ENCODE data around the gene CFAP43. TPM values are rescaled to one million over a fixed set of nuclear protein-coding genes. Genes with fewer than 3 reads are reported as not detected.
A peak's percentile ranks its signal among the peaks of the same experiment; 100 is the strongest.

The CFAP43 gene
- total RNA-seq, 1 donor from 2014 or later: not detected

GRCh38 chr10:104232613-104233102, 494 bp upstream of the CFAP43 start:
- CTCF ChIA-PET: interaction anchor here (1.4 kb wide), 1 partner anchor 41 kb away, joined by 3 read pairs; no protein-coding TSS in a partner anchor
- Mint-ChIP-seq H3K4me3 (peak overlapping the region; percentile 83), H3K36me3 (ENCODE audit: low read depth) (no peaks in the 10 kb centered on the region), H3K9me3 (peaks cover 10% of the 10 kb centered on the region), H3K27me3 (peaks cover 20% of the 10 kb centered on the region), H3K27ac (no peak overlapping the region), H3K4me1 (peaks cover 12% of the 10 kb centered on the region)
- POLR2A ChIA-PET: interaction anchor here (0.6 kb wide), 1 partner anchor 316 kb away, joined by 5 read pairs; no protein-coding TSS in a partner anchor
- intact Hi-C loops (cut with micrococcal nuclease): loop anchor here (1.0 kb wide), 5 partner anchors 22 to 314 kb away; partner anchors contain the start of genes CFAP58, GSTO1, GSTO2 and STN1
- no peak for TF ChIP-seq CTCF (IDR thresholded peaks at IDR 0.05)
- ATAC-seq (ENCODE audit: low read depth) (peak; percentile 19), DNase-seq (no peak)

- DNase-seq (no peak), ATAC-seq (ENCODE audit: low read depth) (no peak)
- CTCF ChIA-PET: interaction anchor here (0.7 kb wide), 1 partner anchor 535 kb away, joined by 4 read pairs; no protein-coding TSS in a partner anchor
- Mint-ChIP-seq H3K4me3 (no peak overlapping the region), H3K27me3 (peaks cover 9% of the 10 kb centered on the region), H3K27ac (no peak overlapping the region), H3K36me3 (ENCODE audit: low read depth) (no peaks in the 10 kb centered on the region), H3K4me1 (peaks cover 12% of the 10 kb centered on the region), H3K9me3 (peaks cover 4% of the 10 kb centered on the region)
- POLR2A ChIA-PET: interaction anchor here (1.0 kb wide), 1 partner anchor 36 kb away, joined by 4 read pairs; no protein-coding TSS in a partner anchor
- no peak for TF ChIP-seq CTCF (IDR thresholded peaks at IDR 0.05)
- intact Hi-C loops (cut with micrococcal nuclease): no loop called here
Observed at GRCh38 chr10:104230490-104230889, 1.7 kb downstream of the CFAP43 start.

- intact Hi-C loops (cut with micrococcal nuclease): no loop called here
- Mint-ChIP-seq H3K4me3 (no peak overlapping the region), H3K36me3 (ENCODE audit: low read depth) (no peaks in the 10 kb centered on the region), H3K27ac (no peak overlapping the region), H3K4me1 (no peaks in the 10 kb centered on the region), H3K9me3 (no peaks in the 10 kb centered on the region), H3K27me3 (peaks cover 17% of the 10 kb centered on the region)
- ChIA-PET POLR2A (interaction anchor here (1.1 kb wide), 1 partner anchor 103 kb away, joined by 3 read pairs; no protein-coding TSS in a partner anchor), CTCF (no interaction called here)
- no peak for TF ChIP-seq CTCF (IDR thresholded peaks at IDR 0.05)
- no peak for ATAC-seq (ENCODE audit: low read depth)
- DNase-seq: no peak
Observed at GRCh38 chr10:104223304-104223703, 8.9 kb downstream of the CFAP43 start.

- Mint-ChIP-seq H3K27ac (no peak overlapping the region), H3K36me3 (ENCODE audit: low read depth) (no peaks in the 10 kb centered on the region), H3K4me1 (no peaks in the 10 kb centered on the region), H3K4me3 (no peak overlapping the region), H3K27me3 (peaks cover 17% of the 10 kb centered on the region), H3K9me3 (no peaks in the 10 kb centered on the region)
- TF ChIP-seq CTCF (IDR thresholded peaks at IDR 0.05): no peak
- ATAC-seq (ENCODE audit: low read depth): no peak
- ChIA-PET POLR2A (no interaction called here), CTCF (no interaction called here)
- no peak for DNase-seq
- intact Hi-C loops (cut with micrococcal nuclease): no loop called here
Observed at GRCh38 chr10:104220522-104220921, 11.6 kb downstream of the CFAP43 start.

GRCh38 chr10:104218751-104219150, 13.4 kb downstream of the CFAP43 start:
- no peaks in the 10 kb centered on the region for H3K9me3 Mint-ChIP-seq
- H3K4me3 Mint-ChIP-seq: no peak overlapping the region
- peaks cover 16% of the 10 kb centered on the region for H3K27me3 Mint-ChIP-seq
- no peaks in the 10 kb centered on the region for H3K4me1 Mint-ChIP-seq
- ChIA-PET CTCF (no interaction called here), POLR2A (no interaction called here)
- no peak overlapping the region for H3K27ac Mint-ChIP-seq
- no peak for TF ChIP-seq CTCF (IDR thresholded peaks at IDR 0.05)
- intact Hi-C loops (cut with micrococcal nuclease): no loop called here
- no peak for ATAC-seq (ENCODE audit: low read depth)
- DNase-seq: no peak
- H3K36me3 Mint-ChIP-seq (ENCODE audit: low read depth): no peaks in the 10 kb centered on the region
